AG04449 (cell line): ENCODE data around the gene ALDH8A1.

Source experiments
- CTCF ChIA-PET: fragments of 350-600 bp; formaldehyde crosslinking; extraction: SDS; loops from one replicate; lab custom pipeline; 2021; ENCODE audit warnings: antibody characterized with exemption; lab: Yijun Ruan, JAX
- POLR2A ChIA-PET: fragments of 400-600, 350-600 bp; formaldehyde crosslinking; extraction: SDS; loops from one replicate; lab custom pipeline; 2020; ENCODE audit warnings: antibody characterized with exemption, inconsistent platforms; lab: Yijun Ruan, JAX
- DNase-seq: peaks from one replicate; pipeline ENCODE4 v3.0.0-alpha.2; 2010; ENCODE audit warnings: low read depth, low spot score
- H3K4me3 ChIP-seq: 2 replicates; pipeline ENCODE4 v1.5.1; 2011; ENCODE audit warnings: low read depth, mild to moderate bottlenecking, control low read depth, low read length
- CTCF ChIP-seq: IDR thresholded peaks from one replicate; pipeline ENCODE4 v1.5.1; 2011; ENCODE audit warnings: mild to moderate bottlenecking, moderate library complexity, low read length, control low read depth, inconsistent platforms; ENCODE audit not compliant: insufficient read depth; ENCODE audit errors: missing control alignments

The ALDH8A1 gene

GRCh38 chr6:134979142-134979541, 29.2 kb upstream of the ALDH8A1 start:
- CTCF ChIA-PET: no interaction called here
- no peak for TF ChIP-seq CTCF
- POLR2A ChIA-PET: no interaction called here
- no peak overlapping the region for H3K4me3 ChIP-seq
- no peak for DNase-seq

GRCh38 chr6:134974370-134974769, 24.5 kb upstream of the ALDH8A1 start:
- no peak for DNase-seq
- no peak for TF ChIP-seq CTCF
- no peak overlapping the region for H3K4me3 ChIP-seq
- CTCF ChIA-PET: interaction anchor here (1.2 to 1.3 kb wide), 2 partner anchors 9 to 14 kb away, joined by 3 to 5 read pairs; no protein-coding TSS in a partner anchor
- POLR2A ChIA-PET: interaction anchor here (0.7 kb wide), 1 partner anchor 16 kb away, joined by 4 read pairs; no protein-coding TSS in a partner anchor

- CTCF ChIA-PET: interaction anchor here (0.6 to 1.6 kb wide), 4 partner anchors 9 to 455 kb away, joined by 3 to 4 read pairs (median 4); no protein-coding TSS in a partner anchor
- H3K4me3 ChIP-seq: no peak overlapping the region
- TF ChIP-seq CTCF: no peak
- POLR2A ChIA-PET: no interaction called here
- no peak for DNase-seq
Measured at GRCh38 chr6:134967711-134968110, 17.8 kb upstream of the ALDH8A1 start.

- ChIA-PET POLR2A (no interaction called here), CTCF (interaction anchor here (1.9 to 2.0 kb wide), 2 partner anchors 10 to 841 kb away, joined by 5 to 6 read pairs; no protein-coding TSS in a partner anchor)
- no peak for DNase-seq
- H3K4me3 ChIP-seq: no peak overlapping the region
- TF ChIP-seq CTCF: no peak
Measured at GRCh38 chr6:134964451-134965203, 14.7 kb upstream of the ALDH8A1 start.

GRCh38 chr6:134962421-134962820, 12.5 kb upstream of the ALDH8A1 start:
- no peak overlapping the region for H3K4me3 ChIP-seq
- CTCF ChIA-PET: interaction anchor here (2.7 kb wide), 1 partner anchor 22 kb away, joined by 13 read pairs; no protein-coding TSS in a partner anchor
- no peak for DNase-seq
- POLR2A ChIA-PET: no interaction called here
- TF ChIP-seq CTCF: no peak

- H3K4me3 ChIP-seq: no peak overlapping the region
- TF ChIP-seq CTCF: no peak
- POLR2A ChIA-PET: no interaction called here
- CTCF ChIA-PET: interaction anchor here (2.7 kb wide), 1 partner anchor 21 kb away, joined by 13 read pairs; no protein-coding TSS in a partner anchor
- DNase-seq: no peak
Measured at GRCh38 chr6:134961366-134961765, 11.5 kb upstream of the ALDH8A1 start.
